Stomach smooth muscle (tissue), 2 donors: Measurements from ENCODE around the gene C19orf44.
A peak's percentile ranks its signal among the peaks of the same experiment; 100 is the strongest.
"Not testable (repeated sequence)": the region's sequence is repeated elsewhere in the genome, so short reads cannot be mapped to it uniquely, and the experiment has no call there.

ENCODE experiments used
- H3K27ac ChIP-seq: one replicate; pipeline ENCODE4 v1.7.0; 2013; ENCODE audit warnings: mild to moderate bottlenecking, low read length, inconsistent platforms
- H3K27me3 ChIP-seq, 2 donors: one replicate each; pipeline ENCODE4 v1.7.0; 2013; ENCODE audit warnings: low read length in 2 of 2; ENCODE audit not compliant: insufficient read depth in 2 of 2, control insufficient read depth in 1 of 2
- H3K36me3 ChIP-seq, 2 donors: one replicate each; pipeline ENCODE4 v1.7.0; 2013; ENCODE audit warnings: low read length in 2 of 2; ENCODE audit not compliant: control insufficient read depth in 2 of 2, insufficient read depth in 2 of 2
- H3K4me1 ChIP-seq: one replicate; pipeline ENCODE4 v1.7.0; 2013; ENCODE audit warnings: low read length; ENCODE audit not compliant: control insufficient read depth, insufficient read depth
- H3K4me3 ChIP-seq, 2 donors: one replicate each; pipeline ENCODE4 v1.7.0; 2013; ENCODE audit warnings: low read length in 2 of 2
- H3K9ac ChIP-seq, 2 donors: one replicate each; pipeline ENCODE4 v1.7.0; 2013; ENCODE audit warnings: low read length in 2 of 2, mild to moderate bottlenecking in 1 of 2
- H3K9me3 ChIP-seq, 2 donors: one replicate each; pipeline ENCODE4 v1.7.0; 2013; ENCODE audit warnings: low read length in 2 of 2; ENCODE audit not compliant: control insufficient read depth in 2 of 2
- donor health status: healthy.
- donor health status: Pancreatic carcinoma.

C19orf44 gene

GRCh38 chr19:16541526-16542044 lies 45.4 kb downstream of the C19orf44 start:
- peaks cover 10% of the 10 kb centered on the region in 2 donors for H3K36me3 ChIP-seq
- H3K27me3 ChIP-seq: no peaks in the 10 kb centered on the region
- H3K9me3 ChIP-seq: no peaks in the 10 kb centered on the region
- H3K27ac ChIP-seq: peak overlapping the region; percentile 64
- peak overlapping the region; percentile 81 to 82 for H3K9ac ChIP-seq
- H3K4me3 ChIP-seq: peak overlapping the region; percentile 91 to 93
- H3K4me1 ChIP-seq: peaks cover 24% of the 10 kb centered on the region

GRCh38 chr19:16542045-16542909 lies 46.1 kb downstream of the C19orf44 start, which contains the start of gene CHERP:
CHERP (minus strand) TSS chr19:16542437; CDS start chr19:16542378, 59 bp downstream.
- Histone ChIP-seq H3K4me1 (peaks cover 24% of the 10 kb centered on the region), H3K27ac (peak within 1 kb of the TSS; percentile 64), H3K27me3 (no peaks in the 10 kb centered on the region), H3K9me3 (no peaks in the 10 kb centered on the region), H3K36me3 (peaks cover 10% of the 10 kb centered on the region in 2 donors), H3K9ac (peak within 1 kb of the TSS; percentile 81 to 95), H3K4me3 (peak within 1 kb of the TSS; percentile 91 to 93)

- no peaks in the 10 kb centered on the region for H3K9me3 ChIP-seq
- H3K4me3 ChIP-seq: peak overlapping the region; percentile 84 to 91
- H3K27ac ChIP-seq: peak overlapping the region; percentile 64
- H3K27me3 ChIP-seq: no peaks in the 10 kb centered on the region
- peak overlapping the region; percentile 81 to 95 for H3K9ac ChIP-seq
- H3K4me1 ChIP-seq: peaks cover 24% of the 10 kb centered on the region
- peaks cover 4 to 5% of the 10 kb centered on the region in 2 donors for H3K36me3 ChIP-seq
These were observed 46.8 kb downstream of the C19orf44 start for GRCh38 chr19:16542910-16543472.

GRCh38 chr19:16543734-16544133 lies 47.5 kb downstream of the C19orf44 start:
- not testable (repeated sequence) for H3K4me3 ChIP-seq, H3K27ac ChIP-seq
- peaks cover 24% of the 10 kb centered on the region for H3K4me1 ChIP-seq

GRCh38 chr19:16544473-16545231 lies 48.5 kb downstream of the C19orf44 start:
- H3K4me1 ChIP-seq: peaks cover 22% of the 10 kb centered on the region
- no peak overlapping the region for H3K27ac ChIP-seq

More at GRCh38 chr19:16543734-16544133, 47.5 kb downstream of the C19orf44 start:
- H3K27me3 ChIP-seq, H3K36me3 ChIP-seq, H3K9me3 ChIP-seq, H3K9ac ChIP-seq: not testable (repeated sequence)

GRCh38 chr19:16548956-16549355 lies 52.8 kb downstream of the C19orf44 start:
- H3K36me3 ChIP-seq: peaks cover 16 to 18% of the 10 kb centered on the region in 2 donors
- H3K4me1 ChIP-seq: peaks cover 2% of the 10 kb centered on the region
- no peak overlapping the region for H3K4me3 ChIP-seq
- no peak overlapping the region for H3K9ac ChIP-seq
- no peaks in the 10 kb centered on the region for H3K27me3 ChIP-seq
- no peak overlapping the region for H3K27ac ChIP-seq
- H3K9me3 ChIP-seq: no peaks in the 10 kb centered on the region

More at GRCh38 chr19:16544473-16545231, 48.5 kb downstream of the C19orf44 start:
- Histone ChIP-seq H3K27me3 (no peaks in the 10 kb centered on the region), H3K9ac (no peak overlapping the region), H3K9me3 (no peaks in the 10 kb centered on the region), H3K4me3 (no peak overlapping the region), H3K36me3 (peaks cover 2% of the 10 kb centered on the region in 2 donors)

GRCh38 chr19:16551902-16552301 lies 55.7 kb downstream of the C19orf44 start:
- not testable (repeated sequence) for H3K4me1 ChIP-seq, H3K27ac ChIP-seq, H3K4me3 ChIP-seq, H3K9ac ChIP-seq, H3K9me3 ChIP-seq, H3K27me3 ChIP-seq
- H3K36me3 ChIP-seq: peaks cover 19 to 29% of the 10 kb centered on the region in 2 donors

GRCh38 chr19:16554776-16555175 lies 58.6 kb downstream of the C19orf44 start:
- no peaks in the 10 kb centered on the region for H3K9me3 ChIP-seq
- H3K9ac ChIP-seq: no peak overlapping the region
- H3K4me3 ChIP-seq: no peak overlapping the region
- no peak overlapping the region for H3K27ac ChIP-seq
- peaks cover 22 to 29% of the 10 kb centered on the region in 2 donors for H3K36me3 ChIP-seq
- H3K27me3 ChIP-seq: no peaks in the 10 kb centered on the region
- no peaks in the 10 kb centered on the region for H3K4me1 ChIP-seq

- H3K4me3 ChIP-seq: no peak overlapping the region
- H3K27me3 ChIP-seq: no peaks in the 10 kb centered on the region
- H3K36me3 ChIP-seq: peaks cover 19 to 32% of the 10 kb centered on the region in 2 donors
- no peak overlapping the region for H3K9ac ChIP-seq
- H3K4me1 ChIP-seq: no peaks in the 10 kb centered on the region
- H3K27ac ChIP-seq: no peak overlapping the region
- H3K9me3 ChIP-seq: no peaks in the 10 kb centered on the region
These were observed 63.6 kb downstream of the C19orf44 start for GRCh38 chr19:16559780-16560276.

- H3K4me1 ChIP-seq: no peaks in the 10 kb centered on the region
- no peaks in the 10 kb centered on the region for H3K9me3 ChIP-seq
- no peak overlapping the region for H3K27ac ChIP-seq
- H3K27me3 ChIP-seq: no peaks in the 10 kb centered on the region
- no peak overlapping the region for H3K9ac ChIP-seq
- peaks cover 23 to 28% of the 10 kb centered on the region in 2 donors for H3K36me3 ChIP-seq
- H3K4me3 ChIP-seq: no peak overlapping the region
These were observed 65.2 kb downstream of the C19orf44 start for GRCh38 chr19:16561382-16561781.
